ENCODE measurements around the gene KRT3.

DNA sequence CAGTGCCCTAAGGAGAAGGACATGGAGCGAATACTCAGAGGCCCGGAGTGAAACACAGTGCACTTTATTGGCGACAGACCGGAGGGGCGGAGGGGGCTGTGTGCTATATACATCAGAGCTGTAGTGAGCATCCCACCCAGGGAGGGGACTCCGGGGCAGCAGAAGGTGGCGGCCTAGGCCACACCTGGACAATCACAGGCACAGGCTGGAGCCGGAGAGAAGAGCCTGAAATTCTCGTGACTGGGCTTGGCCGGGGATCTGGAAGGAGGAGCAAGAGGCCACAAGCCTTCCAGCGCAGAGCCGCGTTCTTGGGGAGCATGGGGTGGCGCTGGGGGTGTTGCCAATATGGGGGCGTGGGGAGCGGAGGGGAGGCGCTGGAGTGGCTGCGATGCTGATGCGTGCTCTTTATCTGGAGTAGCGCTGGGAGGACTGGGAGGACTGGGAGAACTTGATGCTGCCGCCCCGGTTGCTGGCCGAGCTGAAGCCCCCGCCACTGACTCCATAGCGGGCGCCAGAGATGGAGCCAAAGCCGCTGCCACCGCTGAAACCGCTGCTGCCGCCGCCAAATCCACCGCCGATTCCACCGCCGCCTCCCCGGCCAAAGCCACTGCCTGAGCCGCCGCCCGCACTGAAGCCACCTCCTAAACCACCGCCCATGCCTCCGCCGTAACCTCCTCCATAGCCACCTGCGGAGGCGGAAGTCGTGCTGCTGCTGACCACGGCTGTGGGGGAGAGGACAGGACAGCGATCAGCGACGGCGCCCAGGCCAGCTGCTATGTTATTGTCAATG lies 6.1 kb downstream of the KRT3 start:
- no peak for TF ChIP-seq BCOR (IDR thresholded peaks at IDR 0.05)
- no peak for TF ChIP-seq ZNF79 (CRISPR knock-in tag; IDR thresholded peaks at IDR 0.05; ENCODE audit: low read depth)
